Neural progenitor cell (in vitro differentiated cells): Measurements from ENCODE around the gene GAP43. TPM values are rescaled to one million over a fixed set of nuclear protein-coding genes. Genes with fewer than 3 reads are reported as not detected.

Experiments used
- DNase-seq: peaks from one replicate; pipeline ENCODE4 v3.0.0-alpha.2; 2016; ENCODE audit warnings: low spot score
- H2AFZ ChIP-seq: fragments of 200-600 bp; sonication (generic); replicated peaks from 2 replicates; pipeline ENCODE4 v1.6.1; 2016; ENCODE audit warnings: antibody characterized with exemption
- H3F3A ChIP-seq: fragments of 200-600 bp; sonication (generic); 2 replicates; pipeline ENCODE4 v1.6.1; 2016; ENCODE audit warnings: antibody characterized with exemption, low read depth
- H3K27ac ChIP-seq: fragments of 200-600 bp; sonication (generic); 2 replicates; pipeline ENCODE4 v1.5.1; 2016; ENCODE audit warnings: mild to moderate bottlenecking
- H3K27me3 ChIP-seq: fragments of 200-600 bp; sonication (generic); 2 replicates; pipeline ENCODE4 v1.6.1; 2016; ENCODE audit warnings: mild to moderate bottlenecking, moderate library complexity
- H3K36me3 ChIP-seq: fragments of 200-600 bp; sonication (generic); 2 replicates; pipeline ENCODE4 v1.5.1; 2016
- H3K4me1 ChIP-seq: fragments of 200-600 bp; sonication (generic); 2 replicates; pipeline ENCODE4 v1.6.1; 2016; ENCODE audit warnings: mixed run types
- H3K4me2 ChIP-seq: fragments of 200-600 bp; sonication (generic); 2 replicates; pipeline ENCODE4 v1.6.1; 2016
- H3K4me3 ChIP-seq: fragments of 200-600 bp; sonication (generic); 2 replicates; pipeline ENCODE4 v1.5.1; 2016
- H3K79me2 ChIP-seq: fragments of 200-600 bp; sonication (generic); 2 replicates; pipeline ENCODE4 v1.6.1; 2016; ENCODE audit warnings: low read depth
- H3K9ac ChIP-seq: fragments of 200-600 bp; sonication (generic); 2 replicates; pipeline ENCODE4 v1.6.1; 2016
- H3K9me3 ChIP-seq: fragments of 200-600 bp; sonication (generic); 2 replicates; pipeline ENCODE4 v1.5.1; 2016; ENCODE audit warnings: low read depth
- H4K20me1 ChIP-seq: fragments of 200-600 bp; sonication (generic); 2 replicates; pipeline ENCODE4 v1.6.1; 2016; ENCODE audit warnings: low read depth
- H3K27ac Mint-ChIP-seq: 3 replicates; pipeline ENCODE4 v1.8.0; 2021; ENCODE audit warnings: mixed read lengths
- H3K27me3 Mint-ChIP-seq: 2 replicates; pipeline ENCODE4 v1.8.0; 2022; ENCODE audit warnings: low read depth, mild to moderate bottlenecking, inconsistent platforms, moderate library complexity, mixed read lengths; ENCODE audit not compliant: insufficient read depth
- H3K36me3 Mint-ChIP-seq: 3 replicates; pipeline ENCODE4 v1.8.0; 2021; ENCODE audit warnings: mixed read lengths
- H3K4me1 Mint-ChIP-seq: 3 replicates; pipeline ENCODE4 v1.8.0; 2021; ENCODE audit warnings: mixed read lengths
- H3K4me3 Mint-ChIP-seq: 3 replicates; pipeline ENCODE4 v1.8.0; 2021; ENCODE audit warnings: mild to moderate bottlenecking, moderate library complexity, mixed read lengths
- H3K9me3 Mint-ChIP-seq: 3 replicates; pipeline ENCODE4 v1.8.0; 2020; ENCODE audit warnings: mixed read lengths
- CTCF ChIP-seq: fragments of 200-600 bp; sonication (generic); IDR thresholded peaks from 2 replicates; pipeline ENCODE4 v1.5.1; 2017; ENCODE audit warnings: antibody characterized with exemption, mild to moderate bottlenecking
- EZH2 ChIP-seq: fragments of 200-600 bp; sonication (generic); IDR thresholded peaks from 2 replicates; pipeline ENCODE4 v1.6.1; 2017; ENCODE audit warnings: antibody characterized with exemption, mild to moderate bottlenecking, moderate library complexity
- EZH2phosphoT487 ChIP-seq: fragments of 200-600 bp; sonication (generic); IDR thresholded peaks from 2 replicates; pipeline ENCODE4 v1.6.1; 2017; ENCODE audit warnings: antibody characterized with exemption
- total RNA-seq: library from RNA; depleted of rRNA; stranded (reverse); fragments of >200 nt; gene quantifications from 2 replicates; pipeline ENCODE4 v1.2.3, GENCODE V29; 2015; ENCODE audit warnings: low replicate concordance

The GAP43 gene
- total RNA-seq, 1 donor from 2014 or later, result 5.0 TPM

GRCh38 chr3:115666081-115666480 is 42.8 kb downstream of the GAP43 start:
- peaks cover 27% of the 10 kb centered on the region for H3K4me1 Mint-ChIP-seq
- Histone ChIP-seq H3K79me2 (no peaks in the 10 kb centered on the region), H3K36me3 (no peaks in the 10 kb centered on the region), H4K20me1 (no peaks in the 10 kb centered on the region), H2AFZ (no peak overlapping the region), H3K9ac (no peak overlapping the region), H3K4me1 (peaks cover 11% of the 10 kb centered on the region), H3F3A (peaks cover 2% of the 10 kb centered on the region), H3K9me3 (no peaks in the 10 kb centered on the region), H3K4me2 (no peak overlapping the region), H3K27ac (no peak overlapping the region), H3K4me3 (no peak overlapping the region), H3K27me3 (no peaks in the 10 kb centered on the region)
- TF ChIP-seq EZH2phosphoT487 (no peak), CTCF (no peak), EZH2 (no peak)
- no peaks in the 10 kb centered on the region for H3K27me3 Mint-ChIP-seq
- peaks cover 1% of the 10 kb centered on the region for H3K36me3 Mint-ChIP-seq
- no peak overlapping the region for H3K27ac Mint-ChIP-seq
- H3K4me3 Mint-ChIP-seq, result no peak overlapping the region
- H3K9me3 Mint-ChIP-seq, result no peaks in the 10 kb centered on the region
- no peak for DNase-seq

- Histone ChIP-seq H3K4me2 (peak overlapping the region; percentile 40), H3K9me3 (no peaks in the 10 kb centered on the region), H3K27me3 (no peaks in the 10 kb centered on the region), H3K79me2 (no peaks in the 10 kb centered on the region), H2AFZ (peak overlapping the region; percentile 43), H4K20me1 (no peaks in the 10 kb centered on the region), H3K4me3 (no peak overlapping the region), H3K9ac (no peak overlapping the region), H3K27ac (no peak overlapping the region), H3K36me3 (no peaks in the 10 kb centered on the region), H3K4me1 (peaks cover 8% of the 10 kb centered on the region), H3F3A (no peaks in the 10 kb centered on the region)
- Mint-ChIP-seq H3K27ac (no peak overlapping the region), H3K4me1 (peaks cover 23% of the 10 kb centered on the region), H3K27me3 (no peaks in the 10 kb centered on the region), H3K9me3 (no peaks in the 10 kb centered on the region), H3K36me3 (peaks cover 1% of the 10 kb centered on the region), H3K4me3 (no peak overlapping the region)
- TF ChIP-seq CTCF, result no peak
- no peak for TF ChIP-seq EZH2
- no peak for TF ChIP-seq EZH2phosphoT487
- DNase-seq, result no peak
Measured at GRCh38 chr3:115666920-115667737, 43.8 kb downstream of the GAP43 start.

- H3K4me3 ChIP-seq, result no peak overlapping the region
- no peaks in the 10 kb centered on the region for H3K9me3 Mint-ChIP-seq
- H3K4me2 ChIP-seq, result peak overlapping the region; percentile 40
- DNase-seq, result peak; percentile 25
- peak overlapping the region; percentile 43 for H2AFZ ChIP-seq
- no peaks in the 10 kb centered on the region for H4K20me1 ChIP-seq
- H3K27me3 Mint-ChIP-seq, result no peaks in the 10 kb centered on the region
- H3K9ac ChIP-seq, result no peak overlapping the region
- H3K79me2 ChIP-seq, result no peaks in the 10 kb centered on the region
- H3K4me3 Mint-ChIP-seq, result no peak overlapping the region
- no peaks in the 10 kb centered on the region for H3F3A ChIP-seq
- peaks cover 23% of the 10 kb centered on the region for H3K4me1 Mint-ChIP-seq
- H3K36me3 Mint-ChIP-seq, result peaks cover 1% of the 10 kb centered on the region
- H3K27ac Mint-ChIP-seq, result no peak overlapping the region
- no peaks in the 10 kb centered on the region for H3K9me3 ChIP-seq
- no peak for TF ChIP-seq CTCF
- TF ChIP-seq EZH2, result no peak
- no peak for TF ChIP-seq EZH2phosphoT487
- H3K27ac ChIP-seq, result no peak overlapping the region
- H3K27me3 ChIP-seq, result no peaks in the 10 kb centered on the region
- H3K4me1 ChIP-seq, result peaks cover 8% of the 10 kb centered on the region
- no peaks in the 10 kb centered on the region for H3K36me3 ChIP-seq
Measured at GRCh38 chr3:115667738-115668065, 44.4 kb downstream of the GAP43 start.
